GM12878 (cell line): ENCODE data around the gene HOOK1. TPM values are rescaled to one million over a fixed set of nuclear protein-coding genes. Genes with fewer than 3 reads are reported as not detected.

Source experiments
- ATAC-seq: fragments of 200-7000 bp; cut with Tn5 transposase; 3 replicates; pipeline ENCODE4 v1.9.1; 2020; ENCODE audit warnings: mild to moderate bottlenecking, moderate library complexity
- BruUV-seq: library from RNA; stranded (reverse); fragments of 400-500 nt; replicated peaks from 2 replicates; lab custom pipeline; 2021; lab: Mats Ljungman, UMichigan
- CTCF ChIA-PET: fragments of 300-600 bp; sonication (Branson Sonifier 250); formaldehyde crosslinking; extraction: SDS; loops from one replicate; lab custom pipeline; 2021; ENCODE audit warnings: inconsistent platforms; lab: Yijun Ruan, JAX
- POLR2A ChIA-PET: fragments of 350-600 bp; formaldehyde crosslinking; extraction: SDS; loops from one replicate; lab custom pipeline; 2021; ENCODE audit warnings: inconsistent platforms; lab: Charles Lee
- RAD21 ChIA-PET: fragments of 300-600 bp; sonication (Branson Sonifier 250); formaldehyde crosslinking; loops from one replicate; lab custom pipeline; 2023; ENCODE audit warnings: antibody characterized with exemption; ENCODE audit not compliant: unreplicated experiment; lab: Charles Lee
- SMC1A ChIA-PET: fragments of 300-600 bp; sonication (Branson Sonifier 250); formaldehyde crosslinking; loops from one replicate; lab custom pipeline; 2023; ENCODE audit not compliant: unreplicated experiment, uncharacterized antibody; lab: Charles Lee
- DNase-seq: peaks from one replicate; pipeline ENCODE4 v3.0.0-alpha.2; 2011; ENCODE audit warnings: low read depth, low spot score
- FAIRE-seq: peaks from 3 replicates; lab custom pipeline; 2011; peaks lifted over from hg19 to GRCh38; lab: Jason Lieb, UNC
- H2AFZ ChIP-seq: 2 replicates; pipeline ENCODE4 v1.6.0; 2011; ENCODE audit warnings: low read depth, low read length, control low read depth; ENCODE audit not compliant: control insufficient read depth
- H3K27ac ChIP-seq: 2 replicates; pipeline ENCODE4 v1.5.1; 2011; ENCODE audit warnings: control low read depth; ENCODE audit not compliant: control insufficient read depth, insufficient read depth
- H3K27me3 ChIP-seq, 2 experiments: replicated peaks in 1 of 2; 2 replicates each; pipeline versions ENCODE4 v1.6.0 to v1.6.1; 2011; ENCODE audit warnings: low read length in 1 of 2; ENCODE audit not compliant: control insufficient read depth in 2 of 2, insufficient read depth in 2 of 2
- H3K36me3 ChIP-seq, 2 experiments: 2 replicates each; pipeline ENCODE4 v1.5.1; 2011; ENCODE audit warnings: low read length in 1 of 2; ENCODE audit not compliant: control insufficient read depth in 2 of 2, insufficient read depth in 2 of 2
- H3K4me1 ChIP-seq: 2 replicates; pipeline ENCODE4 v1.6.1; 2011; ENCODE audit warnings: mild to moderate bottlenecking, low read length, moderate library complexity, mixed read lengths; ENCODE audit not compliant: control insufficient read depth, insufficient read depth
- H3K4me2 ChIP-seq: 2 replicates; pipeline ENCODE4 v1.6.0; 2011; ENCODE audit warnings: control low read depth; ENCODE audit not compliant: control insufficient read depth, insufficient read depth
- H3K4me3 ChIP-seq: fragments of 200-600 bp; sonication (generic); 2 replicates; pipeline ENCODE4 v1.5.1; 2016
- H3K79me2 ChIP-seq: 2 replicates; pipeline ENCODE4 v1.6.0; 2011; ENCODE audit warnings: low read length; ENCODE audit not compliant: control insufficient read depth, insufficient read depth
- H3K9ac ChIP-seq: 2 replicates; pipeline ENCODE4 v1.8.0; 2011; ENCODE audit warnings: low read length, control low read depth, mixed read lengths; ENCODE audit not compliant: control insufficient read depth, insufficient read depth
- H3K9me3 ChIP-seq: replicated peaks from 3 replicates; pipeline ENCODE4 v1.5.1; 2011; ENCODE audit warnings: mild to moderate bottlenecking, low read length; ENCODE audit not compliant: control insufficient read depth, insufficient read depth
- H4K20me1 ChIP-seq: 2 replicates; pipeline ENCODE4 v1.6.0; 2011; ENCODE audit not compliant: control insufficient read depth, insufficient read depth
- ATF2 ChIP-seq: IDR thresholded peaks from 2 replicates; pipeline ENCODE4 v1.6.1; 2012; ENCODE audit warnings: low read length, inconsistent platforms
- ATF7 ChIP-seq: fragments of 450-650 bp; IDR thresholded peaks from 2 replicates; pipeline ENCODE4 v1.6.1; 2016; ENCODE audit warnings: low read depth, mild to moderate bottlenecking
- FOXM1 ChIP-seq: IDR thresholded peaks from 2 replicates; pipeline ENCODE4 v1.6.1; 2012; ENCODE audit warnings: low read depth, mild to moderate bottlenecking, inconsistent platforms, low read length, moderate library complexity
- IKZF1 ChIP-seq: fragments of 450-650 bp; conservative IDR thresholded peaks from 2 replicates; pipeline ENCODE4 v1.6.1; 2017; ENCODE audit warnings: antibody characterized with exemption, mild to moderate bottlenecking
- IRF5 ChIP-seq: fragments of 450-650 bp; IDR thresholded peaks from 2 replicates; pipeline ENCODE4 v1.6.1; 2017; ENCODE audit warnings: borderline replicate concordance
- KLF5 ChIP-seq: fragments of 450-650 bp; IDR thresholded peaks from 2 replicates; pipeline ENCODE4 v1.6.1; 2014; ENCODE audit warnings: mild to moderate bottlenecking; ENCODE audit not compliant: partially characterized antibody
- MTA3 ChIP-seq: IDR thresholded peaks from 2 replicates; pipeline ENCODE4 v1.6.1; 2012; ENCODE audit warnings: low read length, inconsistent platforms, borderline replicate concordance
- MXI1 ChIP-seq: fragments of 150-350 bp; IDR thresholded peaks from 2 replicates; pipeline ENCODE4 v1.6.1; 2011; ENCODE audit warnings: low read depth, mild to moderate bottlenecking, inconsistent platforms, low read length, improper control_type of control experiment
- MYC ChIP-seq: IDR thresholded peaks from 2 replicates; pipeline ENCODE4 v1.6.1; 2011; ENCODE audit warnings: mild to moderate bottlenecking, low read length, moderate library complexity, inconsistent platforms; ENCODE audit not compliant: insufficient read depth, insufficient replicate concordance, insufficient read length, severe bottlenecking
- POLR2A ChIP-seq: IDR thresholded peaks from 2 replicates; pipeline ENCODE4 v1.6.1; 2011; ENCODE audit warnings: low read depth, mild to moderate bottlenecking, low read length
- STAT1 ChIP-seq: fragments of 450-650 bp; conservative IDR thresholded peaks from 2 replicates; pipeline ENCODE4 v1.6.1; 2014; ENCODE audit warnings: antibody characterized with exemption, mild to moderate bottlenecking
- ZNF592 ChIP-seq: fragments of 450-650 bp; IDR thresholded peaks from 2 replicates; pipeline ENCODE4 v1.6.1; 2017; ENCODE audit warnings: mild to moderate bottlenecking, moderate library complexity
- WGBS: methylation state at CpG from one replicate; pipeline ENCODE4 v1.1.6; 2016; ENCODE audit warnings: low lambda C conversion rate; ENCODE audit not compliant: insufficient replicate concordance, insufficient coverage; ENCODE audit errors: missing lambda C conversion rate; 5-methylcytosine and 5-hydroxymethylcytosine counted together
- in situ Hi-C: fragments of 300-500 bp; cut with MboI; formaldehyde crosslinking; loops from 9 replicates; pipeline ENCODE4 v1.14.3; 2018; ENCODE audit warnings: mixed read lengths
- intact Hi-C: fragments of 100-400 bp; cut with micrococcal nuclease; formaldehyde crosslinking; loops from one replicate; pipeline ENCODE4 v1.14.2; 2022; ENCODE audit not compliant: unreplicated experiment
- polyA plus RNA-seq, 11 experiments: library from polyadenylated mRNA; depleted of rRNA in 4 of 11; unstranded in 6 of 11; stranded (reverse) in 5 of 11; fragments of >200 nt; fragmentation: Nextera tagmentation in 4 of 11; fragmentation: Illumina TruSeq in 1 of 11; extraction: Ambion mirVana in 4 of 11; extraction: Trizol in 1 of 11; gene quantifications; 1 replicate in 1 of 11; 2 replicates in 10 of 11; pipeline versions ENCODE4 v1.2.1 to v1.2.3, GENCODE V29; 2011 to 2016; ENCODE audit warnings: inconsistent platforms in 2 of 11, missing spikeins in 2 of 11, low read depth in 1 of 11
- total RNA-seq, 4 experiments: library from RNA; depleted of rRNA in 3 of 4; stranded (reverse); fragments of >200 nt in 3 of 4; fragmentation: Illumina TruSeq in 1 of 4; extraction: Trizol in 1 of 4; gene quantifications; 2 replicates each; pipeline versions ENCODE4 v1.2.1 to v1.2.3, GENCODE V29; 2013 to 2021

HOOK1 gene
- total and polyA plus RNA-seq, 10 of the 15 experiments (the other 5 are each of a cell fraction or from before 2014, with no cell fraction given): 1.4 to 15.4 (median 3.7) TPM

GRCh38 chr1:59803458-59804038 lies 11.2 kb upstream of the HOOK1 start:
- no TSS peak for BruUV-seq
- Histone ChIP-seq H3K36me3 (no peaks in the 10 kb centered on the region), H3K9ac (no peak overlapping the region), H3K4me1 (no peaks in the 10 kb centered on the region), H3K4me3 (no peak overlapping the region), H4K20me1 (no peaks in the 10 kb centered on the region), H2AFZ (no peak overlapping the region), H3K79me2 (no peaks in the 10 kb centered on the region), H3K27me3 (no peaks in the 10 kb centered on the region; a peak in 1 of 4 replicates), H3K4me2 (no peak overlapping the region), H3K27ac (no peak overlapping the region), H3K9me3 (no peaks in the 10 kb centered on the region)
- intact Hi-C loops: no loop called here
- POLR2A ChIA-PET: no interaction called here
- DNase-seq (no peak), FAIRE-seq (no peak), ATAC-seq (no peak)
- CTCF ChIA-PET: interaction anchor here (0.6 to 1.0 kb wide), 2 partner anchors 10 to 893 kb away, joined by 3 read pairs; no protein-coding TSS in a partner anchor
- RAD21 ChIA-PET: no interaction called here
- SMC1A ChIA-PET: no interaction called here
- in situ Hi-C loops: no loop called here
- 5% methylated on average over 1 of the region's 1 CpG for WGBS
- TF ChIP-seq MXI1 (no peak), MTA3 (no peak), ZNF592 (no peak), IRF5 (no peak), ATF7 (no peak), FOXM1 (no peak), MYC (no peak), ATF2 (no peak), IKZF1 (no peak), KLF5 (no peak), STAT1 (no peak), POLR2A (no peak)
